Measurements from ENCODE around the gene OR10AD1.
A peak's percentile ranks its signal among the peaks of the same experiment; 100 is the strongest.
"Not testable (repeated sequence)": the region's sequence is repeated elsewhere in the genome, so short reads cannot be mapped to it uniquely, and the experiment has no call there.

Gene OR10AD1

GRCh38 chr12:48157018-48157888, 45.8 kb downstream of the OR10AD1 start, which contains the start of gene ASB8:
Gene ASB8, minus strand, starts transcription at chr12:48157515. Its CDS starts 4,019 bp downstream, at chr12:48153496.
- peak; percentile 51 for TF ChIP-seq CTCF (IDR thresholded peaks at IDR 0.05; ENCODE audit: low read depth, low read length)
- peak; percentile 95 for DNase-seq (ENCODE audit: extremely low read depth, low read depth)

GRCh38 chr12:48156652-48157017, 46.5 kb downstream of the OR10AD1 start:
- no peak for TF ChIP-seq CTCF (IDR thresholded peaks at IDR 0.05; ENCODE audit: low read depth, low read length)
- no peak for DNase-seq (ENCODE audit: extremely low read depth, low read depth)

GRCh38 chr12:48155786-48156185, 47.3 kb downstream of the OR10AD1 start:
- not testable (repeated sequence) for DNase-seq (ENCODE audit: extremely low read depth, low read depth)

All from AG09319 (cell line).